GM12874 (cell line): ENCODE data around the gene ENAH.

ENCODE experiments used
- CTCF ChIP-seq: IDR thresholded peaks from 2 replicates; pipeline ENCODE4 v1.5.1; 2011; ENCODE audit warnings: low read depth, mild to moderate bottlenecking, control low read depth, low read length, moderate library complexity; ENCODE audit not compliant: insufficient read depth

The ENAH gene

DNA sequence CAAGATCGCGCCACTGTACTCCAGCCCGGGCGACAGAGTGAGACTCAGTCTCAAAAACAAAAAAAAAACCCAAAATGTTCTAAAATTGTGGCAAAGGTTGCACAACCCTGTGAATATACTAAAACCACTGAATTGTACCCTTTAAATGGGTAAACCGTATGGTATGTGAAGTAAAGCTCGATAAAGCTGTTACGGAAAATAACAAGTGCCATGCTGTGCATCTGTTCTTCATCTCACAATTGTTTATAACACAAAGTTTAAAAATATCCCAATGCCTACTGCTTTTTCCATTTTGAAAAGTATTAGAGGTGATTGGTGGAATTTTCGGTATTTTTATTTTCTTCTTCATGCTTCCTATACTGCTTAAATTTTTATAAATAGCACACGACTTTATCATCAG lies 111.5 kb downstream of the ENAH start:
- TF ChIP-seq CTCF = no peak

- TF ChIP-seq CTCF = no peak
Measured at GRCh38 chr1:225539575-225539974, 113.3 kb downstream of the ENAH start.

- no peak for TF ChIP-seq CTCF
Measured at GRCh38 chr1:225539069-225539468, 113.9 kb downstream of the ENAH start.

GRCh38 chr1:225537554-225538251 lies 115.2 kb downstream of the ENAH start:
- TF ChIP-seq CTCF = no peak

DNA sequence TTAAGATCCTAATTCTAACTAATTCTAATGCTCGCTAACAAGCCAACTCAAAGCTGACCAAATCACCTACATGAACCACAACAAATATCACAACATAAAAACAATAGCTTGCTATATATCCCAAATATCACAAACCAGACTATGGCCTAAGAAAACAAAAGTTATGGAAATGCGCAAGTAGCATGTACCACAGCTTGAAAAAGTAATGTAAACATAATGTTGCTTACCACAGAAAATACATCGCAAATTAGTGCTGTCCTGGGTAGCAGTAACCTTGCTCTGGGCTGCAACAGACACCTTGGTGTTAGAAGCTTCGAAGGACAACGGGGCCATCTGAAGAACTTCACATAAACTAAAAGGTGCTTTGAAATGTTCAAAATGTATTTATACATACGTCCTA lies 117.6 kb downstream of the ENAH start:
- no peak for TF ChIP-seq CTCF

DNA sequence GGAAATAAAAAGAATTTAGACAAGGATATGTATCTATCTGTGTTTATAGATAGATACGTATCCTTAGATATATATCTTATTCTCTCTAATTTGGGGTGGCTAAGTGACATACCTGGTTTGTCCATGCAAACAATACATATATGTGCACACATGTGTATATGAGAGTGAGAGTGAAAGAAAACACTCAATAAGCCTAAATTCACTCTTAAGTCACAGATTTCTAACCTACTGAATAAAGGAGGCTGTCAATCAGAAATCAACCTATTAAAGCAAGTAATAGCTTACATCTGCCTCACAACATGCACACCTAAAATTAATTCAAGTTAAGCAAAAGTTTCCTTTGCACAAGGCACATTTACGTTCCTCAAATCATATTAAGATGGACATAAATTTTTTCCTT lies 118.2 kb downstream of the ENAH start:
- no peak for TF ChIP-seq CTCF

GRCh38 chr1:225534135-225534534 lies 118.8 kb downstream of the ENAH start:
- no peak for TF ChIP-seq CTCF
